HG02852 (cell line): Measurements from ENCODE around the gene PROC.
"Not testable (repeated sequence)": the region's sequence is repeated elsewhere in the genome, so short reads cannot be mapped to it uniquely, and the experiment has no call there.

ENCODE experiments used
- ATAC-seq: cut with Tn5 transposase; IDR thresholded peaks from one replicate; pipeline ENCODE4 v1.9.1; 2021; ENCODE audit warnings: mild to moderate bottlenecking, moderate library complexity; ENCODE audit not compliant: unreplicated experiment

PROC gene

DNA sequence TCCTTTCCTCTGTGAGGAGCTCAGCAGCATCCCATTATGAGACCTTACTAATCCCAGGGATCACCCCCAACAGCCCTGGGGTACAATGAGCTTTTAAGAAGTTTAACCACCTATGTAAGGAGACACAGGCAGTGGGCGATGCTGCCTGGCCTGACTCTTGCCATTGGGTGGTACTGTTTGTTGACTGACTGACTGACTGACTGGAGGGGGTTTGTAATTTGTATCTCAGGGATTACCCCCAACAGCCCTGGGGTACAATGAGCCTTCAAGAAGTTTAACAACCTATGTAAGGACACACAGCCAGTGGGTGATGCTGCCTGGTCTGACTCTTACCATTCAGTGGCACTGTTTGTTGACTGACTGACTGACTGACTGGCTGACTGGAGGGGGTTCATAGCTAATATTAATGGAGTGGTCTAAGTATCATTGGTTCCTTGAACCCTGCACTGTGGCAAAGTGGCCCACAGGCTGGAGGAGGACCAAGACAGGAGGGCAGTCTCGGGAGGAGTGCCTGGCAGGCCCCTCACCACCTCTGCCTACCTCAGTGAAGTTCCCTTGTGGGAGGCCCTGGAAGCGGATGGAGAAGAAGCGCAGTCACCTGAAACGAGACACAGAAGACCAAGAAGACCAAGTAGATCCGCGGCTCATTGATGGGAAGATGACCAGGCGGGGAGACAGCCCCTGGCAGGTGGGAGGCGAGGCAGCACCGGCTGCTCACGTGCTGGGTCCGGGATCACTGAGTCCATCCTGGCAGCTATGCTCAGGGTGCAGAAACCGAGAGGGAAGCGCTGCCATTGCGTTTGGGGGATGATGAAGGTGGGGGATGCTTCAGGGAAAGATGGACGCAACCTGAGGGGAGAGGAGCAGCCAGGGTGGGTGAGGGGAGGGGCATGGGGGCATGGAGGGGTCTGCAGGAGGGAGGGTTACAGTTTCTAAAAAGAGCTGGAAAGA is 7.6 kb downstream of the PROC start:
- ATAC-seq, result no peak

DNA sequence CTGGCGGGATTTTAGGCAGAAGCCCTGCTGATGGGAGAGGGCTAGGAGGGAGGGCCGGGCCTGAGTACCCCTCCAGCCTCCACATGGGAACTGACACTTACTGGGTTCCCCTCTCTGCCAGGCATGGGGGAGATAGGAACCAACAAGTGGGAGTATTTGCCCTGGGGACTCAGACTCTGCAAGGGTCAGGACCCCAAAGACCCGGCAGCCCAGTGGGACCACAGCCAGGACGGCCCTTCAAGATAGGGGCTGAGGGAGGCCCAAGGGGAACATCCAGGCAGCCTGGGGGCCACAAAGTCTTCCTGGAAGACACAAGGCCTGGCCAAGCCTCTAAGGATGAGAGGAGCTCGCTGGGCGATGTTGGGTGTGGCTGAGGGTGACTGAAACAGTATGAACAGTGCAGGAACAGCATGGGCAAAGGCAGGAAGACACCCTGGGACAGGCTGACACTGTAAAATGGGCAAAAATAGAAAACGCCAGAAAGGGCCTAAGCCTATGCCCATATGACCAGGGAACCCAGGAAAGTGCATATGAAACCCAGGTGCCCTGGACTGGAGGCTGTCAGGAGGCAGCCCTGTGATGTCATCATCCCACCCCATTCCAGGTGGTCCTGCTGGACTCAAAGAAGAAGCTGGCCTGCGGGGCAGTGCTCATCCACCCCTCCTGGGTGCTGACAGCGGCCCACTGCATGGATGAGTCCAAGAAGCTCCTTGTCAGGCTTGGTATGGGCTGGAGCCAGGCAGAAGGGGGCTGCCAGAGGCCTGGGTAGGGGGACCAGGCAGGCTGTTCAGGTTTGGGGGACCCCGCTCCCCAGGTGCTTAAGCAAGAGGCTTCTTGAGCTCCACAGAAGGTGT is 8.5 kb downstream of the PROC start:
- ATAC-seq, result no peak

GRCh38 chr2:127427376-127428056 is 9.3 kb downstream of the PROC start:
- no peak for ATAC-seq

GRCh38 chr2:127428057-127428814 is 10.0 kb downstream of the PROC start:
- ATAC-seq, result no peak

DNA sequence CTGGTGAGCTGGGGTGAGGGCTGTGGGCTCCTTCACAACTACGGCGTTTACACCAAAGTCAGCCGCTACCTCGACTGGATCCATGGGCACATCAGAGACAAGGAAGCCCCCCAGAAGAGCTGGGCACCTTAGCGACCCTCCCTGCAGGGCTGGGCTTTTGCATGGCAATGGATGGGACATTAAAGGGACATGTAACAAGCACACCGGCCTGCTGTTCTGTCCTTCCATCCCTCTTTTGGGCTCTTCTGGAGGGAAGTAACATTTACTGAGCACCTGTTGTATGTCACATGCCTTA is 10.5 kb downstream of the PROC start:
- no peak for ATAC-seq

GRCh38 chr2:127429291-127429690 is 11.1 kb downstream of the PROC start:
- ATAC-seq, result no peak

GRCh38 chr2:127429844-127430425 is 11.7 kb downstream of the PROC start:
- ATAC-seq, result no peak

- ATAC-seq, result no peak
Measured at GRCh38 chr2:127431408-127432023, 13.3 kb downstream of the PROC start.

DNA sequence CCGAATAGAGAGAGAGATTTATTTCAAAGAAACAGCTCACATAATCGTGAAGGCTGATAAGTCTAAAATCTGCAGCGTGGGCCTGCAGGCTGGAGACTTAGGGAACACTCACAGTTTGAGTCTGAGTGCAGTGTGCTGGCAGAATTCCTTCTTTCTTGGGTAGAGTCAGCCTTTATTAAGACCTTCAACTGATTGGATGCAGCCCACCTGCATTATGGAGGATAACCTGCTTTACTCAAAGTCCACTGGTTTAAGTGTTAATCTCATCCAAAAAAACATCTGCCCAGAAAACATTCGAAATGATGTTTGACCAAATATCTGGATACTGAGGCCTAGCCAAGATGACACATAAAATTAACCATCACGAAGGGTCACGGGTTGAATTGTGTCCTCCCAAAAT is 16.3 kb downstream of the PROC start:
- no peak for ATAC-seq

DNA sequence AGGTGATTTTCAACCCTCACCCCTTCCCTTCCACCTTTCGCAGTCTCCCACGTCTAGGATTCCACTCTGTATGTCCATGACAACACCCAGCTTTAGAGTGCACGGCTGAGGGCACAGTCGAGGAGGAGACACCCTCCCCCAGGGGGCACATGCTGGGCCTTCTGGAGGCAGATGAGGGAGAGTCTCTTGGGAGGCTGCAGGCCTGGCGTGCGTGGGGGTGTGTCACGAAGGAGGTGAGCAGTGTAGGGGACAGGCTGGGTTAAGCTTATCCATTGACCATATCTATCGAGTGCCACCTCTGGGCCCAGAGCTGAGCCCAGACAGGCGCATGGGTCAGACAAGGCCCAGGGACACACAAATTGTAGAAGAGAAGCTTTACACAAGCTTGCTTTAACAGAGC is 18.8 kb downstream of the PROC start:
- no peak for ATAC-seq

DNA sequence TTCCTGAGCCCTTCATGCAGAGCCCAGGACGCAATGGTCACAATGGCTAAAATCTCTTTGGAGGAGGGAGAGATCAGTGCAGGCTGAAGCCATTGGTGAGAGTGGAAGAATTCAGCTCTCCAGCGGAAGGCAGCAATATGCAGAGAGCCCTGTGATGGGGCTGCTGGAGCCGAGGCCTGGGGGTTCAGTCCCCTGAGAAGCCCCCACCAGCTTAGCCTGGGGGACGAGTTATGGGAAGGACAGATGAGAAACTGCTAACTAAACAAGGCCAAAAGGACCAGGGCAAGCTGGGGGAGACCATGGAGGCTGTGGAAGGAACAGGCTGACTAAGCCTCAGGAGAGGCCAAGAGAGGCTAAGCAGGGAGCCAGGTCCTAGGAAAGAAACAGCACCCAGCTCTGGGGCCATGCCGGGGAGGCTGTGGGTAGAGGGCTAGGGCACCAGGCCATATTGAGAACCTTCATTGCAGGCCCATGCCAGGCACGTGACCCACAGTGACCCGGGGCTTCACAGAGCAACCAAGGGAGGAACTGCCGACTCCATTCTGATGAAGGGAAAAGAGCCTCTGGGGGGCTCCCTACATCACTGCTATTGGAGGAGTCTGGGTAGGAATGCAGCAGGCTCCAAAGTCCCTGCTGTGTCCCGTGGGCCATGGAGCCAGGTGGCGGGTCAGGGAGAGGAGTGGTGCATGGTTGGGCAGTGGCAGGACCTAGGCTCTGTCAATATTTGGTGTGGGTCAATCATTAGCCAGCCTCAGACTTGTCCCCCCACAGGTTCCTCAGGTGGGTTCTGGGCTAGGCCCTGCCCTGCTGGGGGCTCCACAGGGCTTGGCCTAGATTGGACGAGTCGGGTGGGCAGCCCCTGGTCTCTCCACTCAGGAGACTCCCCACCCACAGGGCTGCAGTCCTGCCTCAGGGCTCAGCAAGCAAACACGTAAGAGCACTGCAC is 19.8 kb downstream of the PROC start:
- no peak for ATAC-seq

DNA sequence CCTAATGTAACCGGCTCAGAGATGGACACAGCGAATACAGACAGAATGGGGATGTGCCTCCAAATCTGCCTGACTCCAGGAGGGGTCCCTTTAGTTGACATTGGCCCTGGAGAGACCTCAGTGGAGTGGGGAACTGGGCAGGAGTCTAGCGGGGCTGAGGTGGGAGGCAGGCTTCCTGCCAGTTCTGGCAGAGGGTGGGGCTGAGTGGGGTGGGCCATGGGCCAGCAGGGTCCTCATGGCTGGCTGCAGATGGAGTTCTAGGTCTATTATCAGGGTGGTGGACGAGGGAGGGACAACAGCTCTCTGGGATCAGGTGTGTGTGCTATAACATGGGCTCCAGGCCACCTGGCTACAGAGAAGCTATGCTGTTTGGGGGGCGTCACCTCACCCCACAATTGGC is 21.1 kb downstream of the PROC start:
- no peak for ATAC-seq

- ATAC-seq, result no peak
Measured at GRCh38 chr2:127448526-127448925, 30.3 kb downstream of the PROC start.

GRCh38 chr2:127449414-127449813 is 31.2 kb downstream of the PROC start:
- no peak for ATAC-seq

DNA sequence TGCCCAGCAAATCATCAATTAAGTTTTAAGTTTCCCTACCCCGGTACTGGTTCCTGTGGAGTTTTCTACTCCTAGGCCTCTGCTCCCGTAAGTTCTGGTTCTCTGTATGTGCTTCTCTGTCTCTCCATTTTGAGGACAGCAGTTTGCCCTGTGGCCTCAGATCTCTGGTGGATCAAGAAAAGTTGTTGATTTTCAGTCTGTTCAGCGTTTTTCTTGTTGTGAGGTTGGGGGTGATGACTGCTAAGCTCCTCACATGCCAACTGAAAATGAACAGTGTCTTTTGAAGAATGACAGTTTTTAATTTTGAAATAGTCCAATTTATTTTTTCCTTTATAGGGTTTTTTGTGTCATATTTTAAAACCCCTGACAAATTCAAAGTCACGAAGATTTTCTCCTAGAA is 31.7 kb downstream of the PROC start:
- no peak for ATAC-seq

DNA sequence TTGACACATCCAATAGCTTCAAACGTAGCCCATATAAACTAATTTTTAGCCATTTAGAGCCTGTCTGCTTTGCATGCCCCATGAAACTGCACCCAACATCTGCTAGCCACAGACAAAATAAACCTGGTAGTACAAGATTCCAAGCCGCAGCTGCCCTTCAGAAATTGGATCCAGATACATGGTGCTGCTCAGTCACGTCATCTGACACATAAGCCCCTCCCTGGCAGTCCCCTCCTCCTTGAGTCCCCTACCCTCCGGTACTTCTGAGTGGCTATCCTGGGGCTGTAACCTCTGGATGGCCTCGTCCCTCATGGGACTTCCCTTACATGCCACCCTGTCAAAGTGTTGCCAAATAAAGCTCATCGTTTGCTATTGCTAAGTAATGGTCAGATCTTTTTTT is 33.8 kb downstream of the PROC start:
- no peak for ATAC-seq

- ATAC-seq, result not testable (repeated sequence)
Measured at GRCh38 chr2:127452423-127452822, 34.2 kb downstream of the PROC start.

DNA sequence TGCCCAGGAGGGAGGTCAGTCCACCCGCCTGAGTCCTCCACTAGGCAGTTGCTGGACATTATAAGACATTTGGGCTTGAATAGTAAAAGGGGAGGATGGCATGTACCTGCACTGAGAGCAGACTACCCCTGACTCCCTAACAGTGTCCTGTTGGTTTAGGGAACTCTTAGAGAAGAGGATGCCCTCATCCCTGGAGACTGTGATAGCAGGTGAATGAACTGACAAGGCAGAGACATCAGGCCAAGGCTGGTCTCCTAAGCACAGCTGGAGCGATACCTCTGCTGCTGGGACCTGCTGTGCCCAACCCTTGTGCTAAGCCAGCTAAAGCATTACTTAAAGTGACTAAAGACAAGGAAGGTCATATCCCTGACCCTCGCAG is 34.8 kb downstream of the PROC start:
- no peak for ATAC-seq
